Lower leg skin (tissue), 4 donors: Measurements from ENCODE around the gene ITGB5. TPM values are rescaled to one million over a fixed set of nuclear protein-coding genes. Genes with fewer than 3 reads are reported as not detected.

Experiments used
- DNase-seq, 2 donors: peaks; one replicate each; pipeline ENCODE4 v3.0.0-alpha.2; 2019; ENCODE audit warnings: low spot score in 2 of 2
- H3K4me3 ChIP-seq: fragments of 200-600 bp; sonication (generic); 2 replicates; pipeline ENCODE4 v1.5.1; 2017; ENCODE audit warnings: mild to moderate bottlenecking, low read depth; ENCODE audit not compliant: poor library complexity, severe bottlenecking
- POLR2A ChIP-seq, 2 donors: fragments of 450-650 bp; IDR thresholded peaks; one replicate each; pipeline ENCODE4 v1.6.1; 2016 to 2017; ENCODE audit warnings: antibody characterized with exemption in 2 of 2, mild to moderate bottlenecking in 1 of 2, moderate library complexity in 1 of 2
- WGBS, 2 donors: methylation state at CpG; one replicate each; pipeline ENCODE4 v1.1.5; 2018; 5-methylcytosine and 5-hydroxymethylcytosine counted together
- intact Hi-C: fragments of 100-400 bp; cut with DNase I; formaldehyde crosslinking; loops from one replicate; pipeline ENCODE4 v1.15.0; 2023; ENCODE audit warnings: low total_unique reads
- total RNA-seq, 4 donors: library from RNA; depleted of rRNA; stranded (reverse); fragments of >200 nt; gene quantifications; one replicate each; pipeline ENCODE4 v1.1.0, GENCODE V29; 2016
- TF ChIP-seq, protein P1 (sequence below), 3 donors: fragments of 450-650 bp; IDR thresholded peaks; one replicate each; pipeline ENCODE4 v1.5.1; 2016; ENCODE audit warnings: antibody characterized with exemption in 3 of 3, mild to moderate bottlenecking in 3 of 3, moderate library complexity in 2 of 3

Gene ITGB5
- total RNA-seq, 4 donors from 2014 or later = 210 to 414 (median 286) TPM

DNA sequence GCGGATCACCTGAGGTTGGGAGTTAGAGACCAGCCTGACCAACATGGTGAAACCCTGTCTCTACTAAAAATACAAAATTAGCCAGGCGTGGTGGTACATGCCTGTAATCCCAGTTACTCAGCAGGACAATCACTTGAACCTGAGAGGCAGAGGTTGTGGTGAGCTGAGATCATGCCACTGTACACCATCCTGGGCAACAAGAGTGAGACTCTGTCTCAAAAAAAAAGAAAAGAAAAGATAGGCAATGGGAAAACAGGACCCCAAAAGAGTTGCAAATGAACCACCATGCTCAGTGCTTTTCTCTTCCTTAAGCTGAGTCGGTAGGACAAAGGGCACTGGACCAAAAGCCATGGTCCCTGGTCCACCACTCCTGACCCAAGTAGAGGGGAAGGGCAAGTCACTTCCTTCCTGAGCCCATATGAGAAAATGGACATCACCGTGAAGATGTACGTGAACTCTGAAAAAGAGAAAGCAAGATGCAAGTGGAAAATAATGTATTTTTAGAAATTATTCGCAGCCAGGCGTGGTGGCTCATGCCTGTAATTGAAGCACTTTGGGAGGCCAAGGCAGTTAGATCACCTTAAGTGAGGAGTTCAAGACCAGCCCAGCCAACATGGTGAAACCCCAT, 2.6 kb downstream of the ITGB5 start:
- intact Hi-C loops = no loop called here
- 74 to 75% methylated on average over 7 of the region's 7 CpGs for WGBS, 2 donors
- DNase-seq = no peak
- no peak overlapping the region for H3K4me3 ChIP-seq
- TF ChIP-seq, protein P1, sequence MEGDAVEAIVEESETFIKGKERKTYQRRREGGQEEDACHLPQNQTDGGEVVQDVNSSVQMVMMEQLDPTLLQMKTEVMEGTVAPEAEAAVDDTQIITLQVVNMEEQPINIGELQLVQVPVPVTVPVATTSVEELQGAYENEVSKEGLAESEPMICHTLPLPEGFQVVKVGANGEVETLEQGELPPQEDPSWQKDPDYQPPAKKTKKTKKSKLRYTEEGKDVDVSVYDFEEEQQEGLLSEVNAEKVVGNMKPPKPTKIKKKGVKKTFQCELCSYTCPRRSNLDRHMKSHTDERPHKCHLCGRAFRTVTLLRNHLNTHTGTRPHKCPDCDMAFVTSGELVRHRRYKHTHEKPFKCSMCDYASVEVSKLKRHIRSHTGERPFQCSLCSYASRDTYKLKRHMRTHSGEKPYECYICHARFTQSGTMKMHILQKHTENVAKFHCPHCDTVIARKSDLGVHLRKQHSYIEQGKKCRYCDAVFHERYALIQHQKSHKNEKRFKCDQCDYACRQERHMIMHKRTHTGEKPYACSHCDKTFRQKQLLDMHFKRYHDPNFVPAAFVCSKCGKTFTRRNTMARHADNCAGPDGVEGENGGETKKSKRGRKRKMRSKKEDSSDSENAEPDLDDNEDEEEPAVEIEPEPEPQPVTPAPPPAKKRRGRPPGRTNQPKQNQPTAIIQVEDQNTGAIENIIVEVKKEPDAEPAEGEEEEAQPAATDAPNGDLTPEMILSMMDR (IDR thresholded peaks at IDR 0.05) = no peak
- no peak for TF ChIP-seq POLR2A (IDR thresholded peaks at IDR 0.05)

DNA sequence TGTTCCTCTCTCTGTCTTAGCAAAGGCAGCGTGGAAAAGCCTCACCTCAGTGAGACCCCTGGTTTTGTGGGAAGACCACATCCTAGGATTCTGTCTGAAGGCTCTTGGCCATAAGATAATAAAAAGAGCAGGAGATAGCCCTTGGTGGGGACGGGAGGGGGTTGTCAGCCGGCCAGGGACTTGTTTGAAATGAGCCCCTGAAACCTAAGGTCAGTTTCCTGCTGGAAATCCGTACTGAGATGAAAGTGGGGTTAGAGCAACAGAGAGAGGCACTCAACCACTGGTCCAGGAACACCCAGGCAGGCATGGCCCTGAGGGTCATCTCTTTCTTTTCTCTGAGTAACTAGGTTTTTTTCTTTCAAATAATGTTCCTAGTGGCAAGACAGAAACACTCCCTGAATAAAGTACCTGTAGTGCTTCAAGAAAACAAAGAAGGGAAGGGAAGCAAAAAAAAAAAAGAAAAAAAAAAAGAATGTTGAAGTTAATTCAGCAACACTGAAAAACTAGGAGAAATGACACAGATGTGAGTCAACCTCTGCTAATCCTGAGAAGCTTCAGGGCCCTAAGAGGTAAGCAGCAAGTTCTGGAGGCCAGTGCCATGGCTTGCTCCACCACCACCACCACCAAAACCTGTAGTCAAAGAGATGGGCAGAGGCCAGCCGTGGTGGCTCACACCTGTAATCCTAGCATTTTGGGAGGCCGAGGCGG, 3.2 kb downstream of the ITGB5 start:
- DNase-seq = no peak
- no peak for TF ChIP-seq POLR2A (IDR thresholded peaks at IDR 0.05)
- TF ChIP-seq, protein P1 (IDR thresholded peaks at IDR 0.05) = no peak
- intact Hi-C loops = no loop called here
- H3K4me3 ChIP-seq = no peak overlapping the region
- 71 to 88% methylated on average over 6 to 7 of the region's 7 CpGs for WGBS, 2 donors

DNA sequence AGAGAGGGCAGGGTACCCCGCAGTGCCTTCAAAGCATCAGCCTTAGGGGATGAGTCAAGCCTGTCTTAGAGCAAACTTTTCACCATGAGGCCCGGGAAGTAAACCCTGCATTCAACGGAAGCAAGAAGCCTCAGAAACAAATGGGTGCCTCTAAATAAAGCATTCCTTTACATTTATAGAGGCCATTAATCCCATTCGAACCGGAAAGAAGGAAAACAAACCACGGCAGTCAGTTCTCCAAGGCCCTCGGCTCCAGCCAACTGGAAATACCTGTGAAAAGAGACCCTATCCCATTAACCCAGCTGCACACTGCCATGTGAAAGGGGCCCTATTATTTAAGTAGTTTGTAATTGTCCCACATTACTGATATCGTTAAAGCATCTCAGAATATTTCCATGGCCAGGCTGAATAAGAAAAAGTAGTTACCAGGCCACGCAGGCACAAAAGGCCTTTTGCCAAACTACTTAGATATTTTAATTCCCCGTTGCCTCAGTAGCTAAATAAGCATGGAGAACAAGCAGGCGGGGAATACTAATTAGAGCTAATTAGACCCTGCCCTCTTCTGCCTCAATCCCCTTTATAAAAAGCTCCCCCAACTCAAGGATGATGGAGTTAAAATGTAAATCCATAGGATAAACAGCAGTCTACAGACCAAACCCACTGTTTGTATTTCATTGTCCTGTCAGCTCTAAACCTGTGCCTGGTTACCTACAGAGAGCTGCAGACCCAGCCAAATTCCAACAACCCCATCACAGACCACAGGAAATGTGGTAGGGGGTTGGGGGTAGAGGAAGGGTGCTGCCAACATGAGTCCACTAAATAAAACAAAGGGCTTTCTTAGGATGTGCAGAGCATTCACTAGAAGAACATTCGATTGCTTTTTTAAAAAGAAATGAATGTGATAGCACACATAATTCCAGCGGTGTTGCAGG, 4.1 kb downstream of the ITGB5 start:
- no peak for TF ChIP-seq POLR2A (IDR thresholded peaks at IDR 0.05)
- TF ChIP-seq, protein P1 (IDR thresholded peaks at IDR 0.05) = no peak
- intact Hi-C loops = no loop called here
- no peak for DNase-seq
- no peak overlapping the region for H3K4me3 ChIP-seq
- WGBS, 2 donors = 69 to 70% methylated on average over 13 of the region's 13 CpGs

DNA sequence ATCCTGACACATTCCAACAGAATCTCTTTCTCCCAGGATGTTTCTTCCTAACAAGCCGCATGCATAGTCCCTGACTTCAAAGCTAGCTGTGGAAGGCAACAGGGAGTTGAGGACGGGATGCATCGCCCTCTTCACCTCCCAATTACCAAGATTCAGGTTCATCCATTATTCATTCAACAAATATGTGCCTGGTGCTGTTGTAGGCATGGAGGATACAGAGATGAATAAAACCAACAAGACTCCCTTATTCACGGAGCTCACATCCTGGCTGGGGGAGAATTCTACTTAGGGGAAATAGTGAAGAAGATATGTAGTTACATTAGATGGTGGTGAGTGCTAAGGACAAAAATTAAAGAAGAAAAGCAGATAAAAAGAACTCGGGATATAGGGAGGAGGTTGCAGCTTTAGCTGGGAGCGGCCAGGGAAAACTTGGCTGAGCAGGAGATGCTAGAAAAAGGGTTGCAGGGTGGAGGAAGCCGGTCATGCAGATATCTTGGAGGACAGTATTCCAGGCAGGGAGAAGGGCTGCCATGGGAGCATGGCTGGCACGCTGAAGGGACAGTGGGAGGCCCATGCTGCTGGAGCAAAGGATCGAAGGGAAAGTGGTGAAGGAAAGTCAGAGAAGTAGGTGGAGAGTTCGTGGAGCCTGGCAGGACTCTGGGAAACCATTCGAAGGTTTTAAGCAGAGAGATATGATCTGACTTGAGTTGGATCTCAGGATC, 5.0 kb downstream of the ITGB5 start:
- WGBS, 2 donors = 69 to 70% methylated on average over 11 of the region's 11 CpGs
- DNase-seq = no peak
- no peak overlapping the region for H3K4me3 ChIP-seq
- intact Hi-C loops = no loop called here
- TF ChIP-seq POLR2A (IDR thresholded peaks at IDR 0.05) = no peak
- TF ChIP-seq, protein P1 (IDR thresholded peaks at IDR 0.05) = no peak

DNA sequence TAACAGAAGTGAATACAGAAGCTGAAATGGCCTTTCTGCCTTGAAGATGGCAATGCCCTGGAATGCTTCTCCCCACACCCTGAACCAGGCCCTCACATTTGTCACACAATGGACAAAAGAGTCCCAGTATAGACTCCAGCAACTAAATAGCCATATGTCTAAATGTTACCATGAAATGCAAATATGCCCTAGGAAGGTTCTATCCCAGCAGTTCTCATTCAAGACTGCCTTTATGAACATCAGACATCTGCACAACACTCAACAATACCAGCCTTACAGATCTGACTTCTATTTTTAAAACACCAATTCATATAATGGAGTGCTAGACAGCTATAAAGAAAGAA, 7.9 kb downstream of the ITGB5 start:
- intact Hi-C loops = no loop called here
- TF ChIP-seq, protein P1 (IDR thresholded peaks at IDR 0.05) = no peak
- no peak for TF ChIP-seq POLR2A (IDR thresholded peaks at IDR 0.05)
- DNase-seq = no peak
- H3K4me3 ChIP-seq = no peak overlapping the region
